HEK293 (cell line): ENCODE data around the gene MCRIP1.

Experiments
- GFI1B ChIP-seq: fragments of 450-650 bp; formaldehyde crosslinking; IDR thresholded peaks from 2 replicates; pipeline ENCODE4 v1.5.1; 2016; ENCODE audit warnings: missing biosample characterization, missing genetic modification characterization
- HIC1 ChIP-seq: fragments of 450-650 bp; formaldehyde crosslinking; IDR thresholded peaks from 2 replicates; pipeline ENCODE4 v1.5.1; 2016; ENCODE audit warnings: missing biosample characterization, missing genetic modification characterization
- MZF1 ChIP-seq: fragments of 450-650 bp; formaldehyde crosslinking; IDR thresholded peaks from 2 replicates; pipeline ENCODE4 v1.5.1; 2017; ENCODE audit warnings: missing biosample characterization, missing genetic modification characterization, borderline replicate concordance
- PATZ1 ChIP-seq: fragments of 450-650 bp; formaldehyde crosslinking; IDR thresholded peaks from 2 replicates; pipeline ENCODE4 v1.5.1; 2016; ENCODE audit warnings: missing biosample characterization, missing genetic modification characterization
- PRDM1 ChIP-seq: fragments of 450-650 bp; formaldehyde crosslinking; IDR thresholded peaks from 2 replicates; pipeline ENCODE4; 2016; ENCODE audit warnings: missing biosample characterization, missing genetic modification characterization
- SCRT2 ChIP-seq: fragments of 450-650 bp; formaldehyde crosslinking; IDR thresholded peaks from 2 replicates; pipeline ENCODE4 v1.5.1; 2016; ENCODE audit warnings: missing biosample characterization, missing genetic modification characterization
- SP3 ChIP-seq: fragments of 450-650 bp; formaldehyde crosslinking; IDR thresholded peaks from 2 replicates; pipeline ENCODE4 v1.5.1; 2016; ENCODE audit warnings: missing biosample characterization, missing genetic modification characterization
- TSHZ1 ChIP-seq: fragments of 450-650 bp; formaldehyde crosslinking; IDR thresholded peaks from 2 replicates; pipeline ENCODE4 v1.5.1; 2016; ENCODE audit warnings: missing biosample characterization, missing genetic modification characterization, borderline replicate concordance
- ZBTB7A ChIP-seq: fragments of 450-650 bp; formaldehyde crosslinking; IDR thresholded peaks from 2 replicates; pipeline ENCODE4 v1.5.1; 2016; ENCODE audit warnings: low read depth, missing biosample characterization, missing genetic modification characterization
- ZFHX2 ChIP-seq: fragments of 450-650 bp; formaldehyde crosslinking; conservative IDR thresholded peaks from 2 replicates; pipeline ENCODE4 v1.5.1; 2016; ENCODE audit warnings: missing biosample characterization, missing genetic modification characterization
- ZNF112 ChIP-seq: fragments of 450-650 bp; formaldehyde crosslinking; IDR thresholded peaks from 2 replicates; pipeline ENCODE4 v1.5.0; 2017; ENCODE audit warnings: missing biosample characterization, missing genetic modification characterization
- ZNF341 ChIP-seq: fragments of 450-650 bp; formaldehyde crosslinking; IDR thresholded peaks from 2 replicates; pipeline ENCODE4; 2016; ENCODE audit warnings: low read depth, missing biosample characterization, missing genetic modification characterization
- ZNF623 ChIP-seq: fragments of 450-650 bp; formaldehyde crosslinking; IDR thresholded peaks from 2 replicates; pipeline ENCODE4 v1.5.1; 2016; ENCODE audit warnings: missing biosample characterization, missing genetic modification characterization
- ZNF776 ChIP-seq: fragments of 450-650 bp; formaldehyde crosslinking; IDR thresholded peaks from 2 replicates; pipeline ENCODE4 v1.5.0; 2017; ENCODE audit warnings: missing biosample characterization, missing genetic modification characterization, borderline replicate concordance
- ZSCAN18 ChIP-seq: fragments of 450-650 bp; formaldehyde crosslinking; IDR thresholded peaks from 2 replicates; pipeline ENCODE4 v1.5.1; 2016; ENCODE audit warnings: missing biosample characterization, missing genetic modification characterization
- TF ChIP-seq, protein P1 (sequence below): fragments of 450-650 bp; formaldehyde crosslinking; IDR thresholded peaks from 2 replicates; pipeline ENCODE4 v1.5.1; 2016; ENCODE audit warnings: missing biosample characterization, missing genetic modification characterization
- TF ChIP-seq, protein P2 (sequence below): fragments of 450-650 bp; formaldehyde crosslinking; conservative IDR thresholded peaks from 2 replicates; pipeline ENCODE4 v1.5.1; 2016; ENCODE audit warnings: low read depth, missing biosample characterization, missing genetic modification characterization
- TF ChIP-seq, protein P3 (sequence below): fragments of 450-650 bp; formaldehyde crosslinking; IDR thresholded peaks from 2 replicates; pipeline ENCODE4 v1.5.1; 2016; ENCODE audit warnings: missing biosample characterization, missing genetic modification characterization

Gene MCRIP1

GRCh38 chr17:81860756-81861568 is 27.9 kb upstream of the MCRIP1 start (continued):
- TF ChIP-seq, protein P1, sequence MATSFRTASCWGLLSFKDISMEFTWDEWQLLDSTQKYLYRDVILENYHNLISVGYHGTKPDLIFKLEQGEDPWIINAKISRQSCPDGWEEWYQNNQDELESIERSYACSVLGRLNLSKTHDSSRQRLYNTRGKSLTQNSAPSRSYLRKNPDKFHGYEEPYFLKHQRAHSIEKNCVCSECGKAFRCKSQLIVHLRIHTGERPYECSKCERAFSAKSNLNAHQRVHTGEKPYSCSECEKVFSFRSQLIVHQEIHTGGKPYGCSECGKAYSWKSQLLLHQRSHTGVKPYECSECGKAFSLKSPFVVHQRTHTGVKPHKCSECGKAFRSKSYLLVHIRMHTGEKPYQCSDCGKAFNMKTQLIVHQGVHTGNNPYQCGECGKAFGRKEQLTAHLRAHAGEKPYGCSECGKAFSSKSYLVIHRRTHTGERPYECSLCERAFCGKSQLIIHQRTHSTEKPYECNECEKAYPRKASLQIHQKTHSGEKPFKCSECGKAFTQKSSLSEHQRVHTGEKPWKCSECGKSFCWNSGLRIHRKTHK: no peak
- TF ChIP-seq ZNF112 (tag by site-specific recombination) (no peak), ZFHX2 (tag by site-specific recombination) (peak; percentile 44; the same call in 1 of the 2 replicates), HIC1 (no peak), GFI1B (tag by site-specific recombination) (no peak), ZNF341 (tag by site-specific recombination) (0 out of 2 replicates have a peak, but pooled peaks have one; percentile 36), ZNF776 (no peak), ZNF623 (tag by site-specific recombination) (no peak), PRDM1 (tag by site-specific recombination) (no peak), SP3 (tag by site-specific recombination) (peak; percentile 98), TSHZ1 (tag by site-specific recombination) (no peak; the same call in 1 of the 2 replicates), PATZ1 (peak; percentile 89), SCRT2 (tag by site-specific recombination) (no peak), ZBTB7A (tag by site-specific recombination) (peak; percentile 69; the same call in 1 of the 2 replicates), ZSCAN18 (tag by site-specific recombination) (no peak), MZF1 (tag by site-specific recombination) (no peak)
- TF ChIP-seq, protein P2, sequence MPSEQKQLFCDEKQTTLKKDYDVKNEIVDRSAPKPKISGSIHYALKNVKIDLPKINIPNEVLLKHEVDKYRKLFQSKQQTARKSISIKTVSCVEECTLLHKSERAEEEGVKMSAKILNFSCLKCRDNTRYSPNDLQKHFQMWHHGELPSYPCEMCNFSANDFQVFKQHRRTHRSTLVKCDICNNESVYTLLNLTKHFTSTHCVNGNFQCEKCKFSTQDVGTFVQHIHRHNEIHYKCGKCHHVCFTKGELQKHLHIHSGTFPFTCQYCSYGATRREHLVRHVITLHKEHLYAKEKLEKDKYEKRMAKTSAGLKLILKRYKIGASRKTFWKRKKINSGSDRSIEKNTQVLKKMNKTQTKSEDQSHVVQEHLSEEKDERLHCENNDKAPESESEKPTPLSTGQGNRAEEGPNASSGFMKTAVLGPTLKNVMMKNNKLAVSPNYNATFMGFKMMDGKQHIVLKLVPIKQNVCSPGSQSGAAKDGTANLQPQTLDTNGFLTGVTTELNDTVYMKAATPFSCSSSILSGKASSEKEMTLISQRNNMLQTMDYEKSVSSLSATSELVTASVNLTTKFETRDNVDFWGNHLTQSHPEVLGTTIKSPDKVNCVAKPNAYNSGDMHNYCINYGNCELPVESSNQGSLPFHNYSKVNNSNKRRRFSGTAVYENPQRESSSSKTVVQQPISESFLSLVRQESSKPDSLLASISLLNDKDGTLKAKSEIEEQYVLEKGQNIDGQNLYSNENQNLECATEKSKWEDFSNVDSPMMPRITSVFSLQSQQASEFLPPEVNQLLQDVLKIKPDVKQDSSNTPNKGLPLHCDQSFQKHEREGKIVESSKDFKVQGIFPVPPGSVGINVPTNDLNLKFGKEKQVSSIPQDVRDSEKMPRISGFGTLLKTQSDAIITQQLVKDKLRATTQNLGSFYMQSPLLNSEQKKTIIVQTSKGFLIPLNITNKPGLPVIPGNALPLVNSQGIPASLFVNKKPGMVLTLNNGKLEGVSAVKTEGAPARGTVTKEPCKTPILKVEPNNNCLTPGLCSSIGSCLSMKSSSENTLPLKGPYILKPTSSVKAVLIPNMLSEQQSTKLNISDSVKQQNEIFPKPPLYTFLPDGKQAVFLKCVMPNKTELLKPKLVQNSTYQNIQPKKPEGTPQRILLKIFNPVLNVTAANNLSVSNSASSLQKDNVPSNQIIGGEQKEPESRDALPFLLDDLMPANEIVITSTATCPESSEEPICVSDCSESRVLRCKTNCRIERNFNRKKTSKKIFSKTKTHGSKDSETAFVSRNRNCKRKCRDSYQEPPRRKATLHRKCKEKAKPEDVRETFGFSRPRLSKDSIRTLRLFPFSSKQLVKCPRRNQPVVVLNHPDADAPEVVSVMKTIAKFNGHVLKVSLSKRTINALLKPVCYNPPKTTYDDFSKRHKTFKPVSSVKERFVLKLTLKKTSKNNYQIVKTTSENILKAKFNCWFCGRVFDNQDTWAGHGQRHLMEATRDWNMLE (tag by site-specific recombination): peak; percentile 89
- TF ChIP-seq, protein P3, sequence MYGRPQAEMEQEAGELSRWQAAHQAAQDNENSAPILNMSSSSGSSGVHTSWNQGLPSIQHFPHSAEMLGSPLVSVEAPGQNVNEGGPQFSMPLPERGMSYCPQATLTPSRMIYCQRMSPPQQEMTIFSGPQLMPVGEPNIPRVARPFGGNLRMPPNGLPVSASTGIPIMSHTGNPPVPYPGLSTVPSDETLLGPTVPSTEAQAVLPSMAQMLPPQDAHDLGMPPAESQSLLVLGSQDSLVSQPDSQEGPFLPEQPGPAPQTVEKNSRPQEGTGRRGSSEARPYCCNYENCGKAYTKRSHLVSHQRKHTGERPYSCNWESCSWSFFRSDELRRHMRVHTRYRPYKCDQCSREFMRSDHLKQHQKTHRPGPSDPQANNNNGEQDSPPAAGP (tag by site-specific recombination): peak; percentile 52; the same call in 1 of the 2 replicates
